Activated T-cell treated with anti-CD3 and anti-CD28 coated beads, Interleukin-2, amount 50 U/mL, for 4 hours (primary cell): ENCODE results near the gene SEC16A. TPM values are rescaled to one million over a fixed set of nuclear protein-coding genes. Genes with fewer than 3 reads are reported as not detected.
"Not testable (repeated sequence)": the region's sequence is repeated elsewhere in the genome, so short reads cannot be mapped to it uniquely, and the experiment has no call there.

Experiments used
- ATAC-seq, 2 donors: fragments of 200-7000 bp; cut with Tn5 transposase; one replicate each; pipeline ENCODE4 v1.10.0; 2021
- DNase-seq: peaks from one replicate; pipeline ENCODE4 v3.0.0-alpha.2; 2020
- H3K27me3 Mint-ChIP-seq: one replicate; pipeline ENCODE4 v1.8.0; 2021; ENCODE audit warnings: low read depth, mixed read lengths
- H3K36me3 Mint-ChIP-seq: one replicate; pipeline ENCODE4 v1.8.0; 2022; ENCODE audit warnings: mixed read lengths; ENCODE audit not compliant: insufficient read depth
- H3K4me1 Mint-ChIP-seq: one replicate; pipeline ENCODE4 v1.8.0; 2021; ENCODE audit warnings: low read depth, mixed read lengths
- H3K4me3 Mint-ChIP-seq: one replicate; pipeline ENCODE4 v1.8.0; 2021; ENCODE audit warnings: mild to moderate bottlenecking, moderate library complexity, mixed read lengths
- H3K9me3 Mint-ChIP-seq: one replicate; pipeline ENCODE4 v1.8.0; 2021; ENCODE audit warnings: mixed read lengths
- total RNA-seq, 3 donors: library from RNA; stranded (reverse); gene quantifications; one replicate each; pipeline ENCODE4 v1.2.1, GENCODE V29; 2021

The SEC16A gene
- total RNA-seq, 3 donors from 2014 or later = 76.6 to 84.0 (median 78.9) TPM

DNA sequence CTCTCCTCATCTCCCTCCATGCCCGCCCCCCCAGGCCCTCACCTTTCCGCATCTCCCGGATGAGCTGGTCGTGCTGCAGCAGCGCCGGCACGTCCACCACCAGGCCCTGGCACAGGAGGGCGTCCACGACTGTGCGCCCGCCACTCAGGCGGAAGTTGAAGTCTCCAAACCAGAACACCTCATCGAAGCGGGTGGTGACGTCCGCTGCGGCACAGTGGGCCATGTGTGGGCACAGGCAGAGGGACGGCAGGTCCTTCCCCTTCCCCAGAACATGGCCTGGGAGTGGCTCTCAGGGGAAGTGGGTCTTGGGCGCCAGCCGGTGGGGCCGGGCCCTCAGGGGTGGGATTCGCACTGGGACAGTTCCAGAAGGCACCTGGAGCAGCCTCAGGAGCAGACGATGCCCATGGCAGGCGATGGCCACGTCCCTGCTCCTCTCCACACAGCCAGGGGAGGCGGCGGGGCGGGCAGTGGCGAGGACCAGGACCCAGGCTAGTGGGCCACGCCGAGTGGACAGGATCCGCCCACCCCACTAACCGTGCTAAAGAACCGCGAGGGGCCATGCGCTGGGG lies 51.0 kb downstream of the SEC16A start:
- ATAC-seq (no peak), DNase-seq (no peak)
- Mint-ChIP-seq H3K36me3 (peaks cover 5% of the 10 kb centered on the region), H3K9me3 (no peaks in the 10 kb centered on the region), H3K4me1 (peaks cover 10% of the 10 kb centered on the region), H3K4me3 (no peak overlapping the region), H3K27me3 (no peaks in the 10 kb centered on the region)

DNA sequence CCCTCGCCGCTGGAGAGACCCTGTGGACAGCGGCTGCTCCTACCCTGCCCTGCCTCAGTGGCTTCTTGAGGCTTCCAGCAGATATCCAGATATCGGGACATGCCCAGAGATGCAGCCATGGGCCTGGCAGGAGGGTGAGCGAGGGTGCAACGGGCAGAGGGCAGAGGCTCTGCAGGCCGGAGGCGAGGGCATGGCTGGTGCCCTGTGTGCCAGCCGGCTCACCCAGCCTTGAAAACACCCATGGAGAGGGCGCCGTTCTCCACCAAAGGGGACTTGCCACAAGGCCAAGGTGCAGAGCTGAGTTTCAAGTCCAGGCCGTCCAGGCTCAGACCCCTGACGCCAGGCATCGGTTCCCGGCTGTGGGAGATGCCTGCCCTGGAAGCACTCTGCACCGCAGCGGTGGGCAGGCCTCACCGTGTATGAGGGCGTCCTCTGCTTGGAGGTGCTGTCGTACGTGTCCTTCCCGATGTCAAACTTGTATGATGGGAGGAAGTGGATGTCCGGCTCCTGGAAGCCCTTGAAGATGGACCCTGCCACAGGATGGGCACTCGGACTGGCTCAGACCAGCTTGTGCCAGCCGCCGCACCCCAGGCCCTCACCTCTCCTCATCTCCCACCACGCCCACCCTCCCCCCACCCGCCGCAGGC lies 52.1 kb downstream of the SEC16A start:
- ATAC-seq = no peak
- Mint-ChIP-seq H3K4me3 (no peak overlapping the region), H3K4me1 (no peaks in the 10 kb centered on the region), H3K9me3 (no peaks in the 10 kb centered on the region), H3K27me3 (no peaks in the 10 kb centered on the region), H3K36me3 (peaks cover 2% of the 10 kb centered on the region)
- no peak for DNase-seq

DNA sequence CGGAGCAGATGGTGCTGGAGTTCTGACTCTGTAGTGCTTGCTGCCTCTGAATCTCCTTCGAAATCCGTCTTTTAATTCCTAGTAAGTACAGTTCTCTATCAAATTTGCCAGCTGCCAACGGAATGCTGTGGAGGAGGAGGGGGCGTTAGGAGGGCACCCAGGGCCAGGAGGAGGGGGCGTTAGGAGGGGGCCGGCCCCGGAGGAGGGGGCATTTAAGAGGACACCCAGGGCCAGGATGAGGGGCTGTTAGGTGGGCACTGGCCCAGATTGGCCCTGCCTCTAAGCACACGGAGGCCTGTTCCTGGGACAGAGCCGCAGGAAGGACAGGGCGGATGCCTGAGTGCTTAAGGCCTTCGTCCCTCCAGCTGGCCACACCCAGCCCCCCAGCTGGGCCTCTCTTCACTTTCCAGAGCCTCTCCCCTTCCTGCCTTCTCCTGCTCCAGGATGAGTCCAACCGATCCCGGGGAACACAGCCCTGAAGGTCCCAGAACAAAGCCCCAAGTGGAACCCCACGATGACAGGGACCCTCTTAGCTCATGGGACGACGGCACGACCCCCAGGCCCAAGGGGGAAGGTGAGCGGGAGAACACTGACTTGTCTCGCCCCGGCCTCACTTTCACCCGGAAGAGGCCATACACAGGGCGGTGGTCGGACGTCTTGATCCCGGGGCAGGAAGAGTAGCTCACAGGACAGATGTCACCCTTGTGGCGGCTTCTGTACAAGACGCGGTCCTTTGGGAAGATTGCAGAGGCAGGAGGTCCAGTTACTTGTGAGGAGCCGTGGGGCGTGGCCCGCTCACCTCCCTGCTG lies 53.0 kb downstream of the SEC16A start:
- ATAC-seq = no peak
- DNase-seq = no peak
- Mint-ChIP-seq H3K36me3 (peaks cover 2% of the 10 kb centered on the region), H3K9me3 (no peaks in the 10 kb centered on the region), H3K4me3 (no peak overlapping the region), H3K27me3 (no peaks in the 10 kb centered on the region), H3K4me1 (no peaks in the 10 kb centered on the region)

DNA sequence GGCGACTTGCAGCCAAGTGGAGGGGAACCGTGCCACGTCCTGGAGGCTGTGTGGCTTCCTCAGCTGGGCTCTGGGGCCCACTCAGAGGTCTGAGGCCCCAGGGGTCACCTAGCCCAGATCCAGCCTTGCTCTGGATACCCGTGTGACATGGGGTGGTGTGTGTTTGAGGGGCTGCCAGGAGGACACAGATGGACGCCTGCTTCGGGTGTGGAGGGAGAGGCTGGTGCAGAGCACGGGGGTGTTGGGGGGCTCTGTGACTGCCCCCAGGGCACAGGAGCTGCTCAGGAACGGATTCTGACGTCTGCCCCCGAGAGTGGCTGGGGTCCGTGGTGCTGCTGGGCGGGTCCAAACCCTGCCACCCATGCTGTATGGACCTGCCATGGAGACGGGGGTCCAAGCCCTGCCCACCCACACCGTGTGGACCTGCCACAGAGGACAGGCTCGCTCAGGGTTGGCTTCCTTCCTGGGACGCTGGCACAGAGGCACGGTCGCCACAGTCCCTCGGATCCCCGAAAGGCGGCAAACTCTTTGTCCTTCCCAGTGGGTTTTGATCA lies 53.7 kb downstream of the SEC16A start:
- ATAC-seq (no peak), DNase-seq (no peak)
- H3K9me3 Mint-ChIP-seq = no peaks in the 10 kb centered on the region
- peaks cover 2% of the 10 kb centered on the region for H3K36me3 Mint-ChIP-seq
- H3K27me3 Mint-ChIP-seq = no peaks in the 10 kb centered on the region
- H3K4me3 Mint-ChIP-seq = no peak overlapping the region
- no peaks in the 10 kb centered on the region for H3K4me1 Mint-ChIP-seq

DNA sequence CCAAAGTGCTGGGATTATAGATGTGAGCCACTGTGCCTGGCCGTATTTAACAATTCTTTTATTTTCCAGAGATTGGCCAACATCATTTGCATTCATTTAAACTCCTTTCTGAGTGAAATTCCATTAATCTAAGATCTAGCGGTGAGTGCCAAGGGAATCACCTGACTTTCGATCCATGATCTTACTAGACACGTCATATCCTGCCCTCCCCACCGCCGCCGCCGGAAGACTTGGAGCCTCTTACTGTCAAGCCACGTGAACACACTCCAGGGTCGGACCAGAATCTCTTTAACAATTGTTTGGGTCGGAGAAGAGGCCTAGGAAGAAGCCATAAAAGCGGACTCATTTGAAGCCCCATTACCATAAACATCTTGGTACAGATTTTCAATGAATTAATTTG lies 56.1 kb downstream of the SEC16A start:
- Mint-ChIP-seq H3K9me3 (no peaks in the 10 kb centered on the region), H3K4me1 (no peaks in the 10 kb centered on the region), H3K4me3 (no peak overlapping the region), H3K27me3 (no peaks in the 10 kb centered on the region), H3K36me3 (peaks cover 6% of the 10 kb centered on the region)
- no peak for DNase-seq
- no peak for ATAC-seq

DNA sequence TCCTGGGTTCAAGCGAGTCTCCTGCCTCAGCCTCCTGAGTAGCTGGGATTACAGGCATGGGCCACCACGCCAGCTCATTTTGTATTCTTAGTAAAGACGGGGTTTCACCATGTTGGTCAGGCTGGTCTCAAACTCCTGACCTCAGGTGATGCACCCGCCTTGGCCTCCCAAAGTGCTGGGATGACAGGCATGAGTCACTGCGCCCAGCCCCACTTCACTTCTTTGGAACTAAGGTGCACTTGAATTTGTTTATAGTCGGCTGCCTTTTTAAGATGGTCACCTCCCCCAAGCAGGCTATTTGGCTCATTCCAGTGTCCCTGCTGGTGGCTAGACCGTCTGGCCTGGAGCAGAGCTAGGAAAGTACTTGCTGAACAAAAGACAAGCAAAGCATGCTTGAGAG lies 57.5 kb downstream of the SEC16A start:
- DNase-seq, H3K27me3 Mint-ChIP-seq, H3K36me3 Mint-ChIP-seq, ATAC-seq, H3K4me1 Mint-ChIP-seq, H3K4me3 Mint-ChIP-seq, H3K9me3 Mint-ChIP-seq: not testable (repeated sequence)

DNA sequence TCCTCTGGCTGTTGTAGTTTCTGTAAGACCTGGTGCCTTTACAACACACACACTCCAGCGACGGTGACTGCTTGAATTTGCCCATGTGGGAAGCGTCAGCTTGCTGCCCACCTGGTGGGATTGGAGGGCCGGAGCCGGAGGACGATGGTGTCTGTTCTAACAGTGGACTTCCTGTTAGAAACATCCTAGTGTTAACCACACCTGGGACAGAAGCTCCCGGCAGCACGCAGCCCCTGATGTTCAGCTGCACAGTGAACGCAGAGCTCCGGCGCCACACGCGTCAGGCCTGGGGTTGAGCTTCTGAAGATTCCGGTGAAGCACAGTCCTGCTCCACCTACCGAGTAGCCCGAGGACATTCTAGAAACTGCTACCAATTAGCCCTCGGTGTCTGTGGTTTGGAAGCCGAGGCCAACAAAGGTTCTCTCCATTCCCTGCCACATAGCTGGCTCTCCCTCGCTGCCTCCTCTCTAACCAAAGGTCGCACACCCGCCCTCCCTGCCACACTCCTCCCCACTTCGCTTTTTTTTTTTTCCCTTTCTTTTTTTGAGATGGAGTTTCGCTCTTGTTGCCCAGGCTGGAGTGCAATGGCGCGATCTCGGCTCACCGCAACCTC lies 58.0 kb downstream of the SEC16A start:
- H3K4me1 Mint-ChIP-seq = no peaks in the 10 kb centered on the region
- ATAC-seq (peak in 1 of 2 donors; percentile 7), DNase-seq (no peak)
- H3K27me3 Mint-ChIP-seq = no peaks in the 10 kb centered on the region
- H3K36me3 Mint-ChIP-seq = peaks cover 6% of the 10 kb centered on the region
- no peak overlapping the region for H3K4me3 Mint-ChIP-seq
- H3K9me3 Mint-ChIP-seq = no peaks in the 10 kb centered on the region

DNA sequence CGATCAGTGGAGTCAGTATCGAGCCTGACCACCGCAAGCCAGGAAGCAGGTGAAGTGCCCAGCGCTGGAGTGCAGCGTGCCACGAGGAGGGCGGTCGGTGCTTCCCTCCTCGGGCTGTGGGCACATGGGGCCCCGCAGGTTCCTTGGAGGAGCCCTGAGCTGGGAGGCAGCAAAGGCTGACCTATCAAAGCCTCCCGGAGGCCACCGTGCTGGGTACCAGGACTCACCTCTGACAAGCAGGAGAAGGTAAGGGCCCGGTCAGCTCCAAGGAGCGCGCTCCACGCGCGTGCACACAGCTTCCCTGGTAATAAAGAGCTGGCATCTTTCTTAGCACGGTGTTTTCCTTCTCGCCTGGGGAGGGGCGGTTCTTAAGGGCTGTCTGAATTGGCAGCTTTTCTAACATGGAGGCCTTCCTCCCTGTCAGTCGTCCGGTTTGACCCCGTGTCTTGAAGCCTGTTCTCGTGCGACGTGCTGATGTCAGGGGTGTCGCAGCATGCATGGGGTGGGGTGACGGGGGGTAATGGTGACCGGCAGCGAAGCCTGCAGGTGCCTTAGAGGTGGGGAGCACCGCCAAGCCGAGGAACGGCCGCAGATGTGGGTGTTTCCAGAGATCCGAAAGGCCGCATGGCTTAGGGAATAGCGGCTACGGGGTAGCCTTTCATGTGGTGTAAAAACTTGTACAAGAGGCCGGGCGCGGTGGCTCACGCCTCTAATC lies 59.3 kb downstream of the SEC16A start:
- ATAC-seq = no peak
- no peaks in the 10 kb centered on the region for H3K4me1 Mint-ChIP-seq

DNA sequence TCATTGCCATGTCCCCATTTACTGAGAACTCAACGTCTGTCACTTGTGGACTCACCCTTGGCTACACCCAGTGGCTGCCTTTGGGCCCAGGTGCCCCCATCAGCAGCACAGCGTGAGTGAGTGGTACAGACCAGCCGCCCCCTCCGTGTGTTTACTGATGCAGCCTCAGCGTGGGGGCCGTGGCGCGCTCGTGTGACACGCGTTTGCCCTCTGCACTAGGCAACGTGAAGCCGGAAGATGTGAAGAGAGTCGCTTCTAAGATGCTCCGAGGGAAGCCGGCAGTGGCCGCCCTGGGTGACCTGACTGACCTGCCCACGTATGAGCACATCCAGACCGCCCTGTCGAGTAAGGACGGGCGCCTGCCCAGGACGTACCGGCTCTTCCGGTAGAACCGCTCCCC lies 60.0 kb downstream of the SEC16A start:
- Mint-ChIP-seq H3K4me3 (no peak overlapping the region), H3K4me1 (no peaks in the 10 kb centered on the region), H3K27me3 (no peaks in the 10 kb centered on the region), H3K36me3 (peaks cover 10% of the 10 kb centered on the region), H3K9me3 (no peaks in the 10 kb centered on the region)
- ATAC-seq = no peak
- no peak for DNase-seq

More for the DNA sequence above, 59.3 kb downstream of the SEC16A start:
- H3K4me3 Mint-ChIP-seq = no peak overlapping the region
- H3K36me3 Mint-ChIP-seq = peaks cover 8% of the 10 kb centered on the region
- H3K9me3 Mint-ChIP-seq = no peaks in the 10 kb centered on the region
- no peak for DNase-seq
- H3K27me3 Mint-ChIP-seq = no peaks in the 10 kb centered on the region

DNA sequence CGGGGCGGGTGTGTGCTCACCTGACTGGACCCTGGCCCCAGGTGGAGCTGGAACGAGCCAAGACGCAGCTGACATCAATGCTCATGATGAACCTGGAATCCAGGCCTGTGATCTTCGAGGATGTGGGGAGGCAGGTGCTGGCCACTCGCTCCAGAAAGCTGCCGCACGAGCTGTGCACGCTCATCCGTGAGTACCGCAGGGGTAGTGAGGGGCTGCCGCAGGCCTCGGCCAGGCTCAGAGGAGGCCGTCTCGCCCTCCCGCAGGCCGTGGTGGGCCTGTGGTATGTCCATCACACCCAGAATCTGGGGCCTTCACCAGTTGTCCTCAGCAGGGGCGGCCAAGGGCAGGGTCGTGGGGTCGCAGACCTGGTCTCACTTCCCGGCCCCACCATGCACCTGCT lies 61.0 kb downstream of the SEC16A start:
- ATAC-seq = no peak
- Mint-ChIP-seq H3K27me3 (no peaks in the 10 kb centered on the region), H3K4me1 (no peaks in the 10 kb centered on the region), H3K4me3 (no peak overlapping the region), H3K36me3 (peaks cover 18% of the 10 kb centered on the region), H3K9me3 (no peaks in the 10 kb centered on the region)
- DNase-seq = no peak

DNA sequence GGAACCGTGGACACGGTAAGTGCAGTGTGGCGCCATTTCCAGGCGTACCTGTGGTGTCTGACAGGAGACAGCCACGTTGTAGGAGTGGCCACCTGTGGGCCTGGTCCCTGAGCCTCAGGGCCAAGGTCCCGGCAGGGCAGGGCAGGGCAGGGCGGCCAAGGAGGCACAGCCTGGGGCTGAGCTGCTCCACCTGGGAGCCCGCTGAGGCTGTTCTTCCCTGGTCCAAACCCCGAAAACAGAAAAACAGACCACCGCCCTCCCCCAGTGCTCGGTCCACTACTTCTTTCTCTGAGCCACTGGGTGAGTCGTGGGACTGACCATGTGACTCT lies 63.8 kb downstream of the SEC16A start:
- H3K9me3 Mint-ChIP-seq = no peaks in the 10 kb centered on the region
- peaks cover 25% of the 10 kb centered on the region for H3K36me3 Mint-ChIP-seq
- H3K4me3 Mint-ChIP-seq = no peak overlapping the region
- DNase-seq (no peak), ATAC-seq (no peak)
- no peaks in the 10 kb centered on the region for H3K27me3 Mint-ChIP-seq
- no peaks in the 10 kb centered on the region for H3K4me1 Mint-ChIP-seq

DNA sequence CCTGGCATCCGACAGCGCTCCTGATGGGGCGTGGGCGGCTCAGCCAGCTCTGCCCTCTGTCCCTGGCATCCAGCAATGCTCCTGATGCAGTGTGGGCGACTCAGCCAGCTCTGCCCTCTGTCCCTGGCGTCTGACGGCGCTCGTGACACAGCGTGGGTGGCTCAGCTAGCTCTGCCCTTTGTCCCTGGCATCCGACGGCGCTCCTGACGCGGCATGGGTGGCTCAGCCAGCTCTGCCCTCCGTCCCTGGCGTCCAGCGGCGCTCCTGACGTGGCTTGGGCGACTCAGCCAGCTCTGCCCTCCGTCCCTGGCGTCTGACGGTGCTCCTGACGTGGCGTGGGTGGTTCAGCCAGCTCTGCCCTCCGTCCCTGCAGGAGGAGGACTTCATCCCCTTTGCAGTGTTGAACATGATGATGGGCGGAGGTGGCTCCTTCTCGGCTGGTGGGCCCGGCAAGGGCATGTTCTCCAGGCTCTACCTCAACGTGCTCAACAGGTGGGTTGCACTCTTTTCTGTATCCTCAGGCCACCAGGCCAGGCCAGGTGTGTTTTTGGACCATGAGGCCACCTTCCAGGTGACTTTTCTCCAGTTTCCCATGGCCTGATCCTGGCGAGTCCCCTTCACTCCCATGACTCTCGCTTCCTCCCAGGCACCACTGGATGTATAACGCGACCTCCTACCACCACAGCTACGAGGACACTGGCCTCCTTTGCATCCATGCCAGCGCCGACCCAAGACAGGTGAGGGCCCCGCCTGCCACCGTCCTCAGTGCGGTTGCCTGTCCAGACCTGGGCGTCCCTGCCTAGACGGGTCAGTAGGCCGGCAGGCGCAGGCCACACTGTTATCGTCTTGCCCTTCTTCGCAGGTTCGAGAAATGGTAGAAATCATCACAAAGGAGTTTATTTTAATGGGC lies 64.4 kb downstream of the SEC16A start:
- peaks cover 2% of the 10 kb centered on the region for H3K4me1 Mint-ChIP-seq
- H3K36me3 Mint-ChIP-seq = peaks cover 31% of the 10 kb centered on the region
- no peaks in the 10 kb centered on the region for H3K9me3 Mint-ChIP-seq
- H3K27me3 Mint-ChIP-seq = no peaks in the 10 kb centered on the region
- no peak overlapping the region for H3K4me3 Mint-ChIP-seq
- ATAC-seq (no peak), DNase-seq (no peak)

DNA sequence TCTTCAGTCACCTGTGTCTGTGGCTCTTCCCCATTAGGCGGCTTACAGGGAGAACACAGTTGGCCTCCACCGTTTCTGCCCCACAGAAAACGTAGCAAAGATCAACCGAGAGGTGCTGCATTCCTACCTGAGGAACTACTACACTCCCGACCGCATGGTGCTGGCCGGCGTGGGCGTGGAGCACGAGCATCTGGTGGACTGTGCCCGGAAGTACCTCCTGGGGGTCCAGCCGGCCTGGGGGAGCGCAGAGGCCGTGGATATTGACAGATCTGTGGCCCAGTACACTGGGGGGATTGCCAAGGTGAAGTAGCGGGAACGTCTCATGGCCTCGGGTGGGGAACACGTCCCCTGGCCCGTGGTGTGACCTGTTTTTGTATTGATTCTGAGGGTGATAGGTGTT lies 65.9 kb downstream of the SEC16A start:
- no peaks in the 10 kb centered on the region for H3K9me3 Mint-ChIP-seq
- DNase-seq (no peak), ATAC-seq (no peak)
- no peaks in the 10 kb centered on the region for H3K27me3 Mint-ChIP-seq
- H3K4me3 Mint-ChIP-seq = no peak overlapping the region
- H3K4me1 Mint-ChIP-seq = peaks cover 10% of the 10 kb centered on the region
- H3K36me3 Mint-ChIP-seq = peaks cover 39% of the 10 kb centered on the region
